LNCAP (cell line): Measurements from ENCODE around the gene PACS1.

Source experiments
- TF ChIP-seq, protein P1 (sequence below): fragments of 450-650 bp; IDR thresholded peaks from 2 replicates; pipeline ENCODE4 v1.5.1; 2017; ENCODE audit warnings: mild to moderate bottlenecking

Gene PACS1

DNA sequence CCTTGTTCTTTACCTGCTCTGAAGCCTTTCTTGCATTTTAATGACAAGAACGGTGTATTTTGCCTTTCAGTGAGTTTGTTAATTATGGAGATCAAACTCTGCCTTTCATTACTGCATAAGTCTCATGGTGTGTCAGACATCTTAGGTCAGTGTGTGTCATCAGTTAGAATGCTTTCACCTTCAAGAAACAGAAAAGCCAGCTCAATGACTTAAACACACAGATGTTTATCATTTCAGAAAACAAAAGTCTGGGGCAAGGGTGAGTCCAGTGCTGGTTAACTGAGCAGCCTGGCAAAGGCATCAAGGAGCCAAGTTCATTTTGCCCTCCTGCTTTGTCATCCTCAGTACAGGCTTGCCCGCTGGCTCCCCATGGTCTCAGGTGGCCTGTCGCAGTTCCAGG lies 54.5 kb downstream of the PACS1 start:
- TF ChIP-seq, protein P1, sequence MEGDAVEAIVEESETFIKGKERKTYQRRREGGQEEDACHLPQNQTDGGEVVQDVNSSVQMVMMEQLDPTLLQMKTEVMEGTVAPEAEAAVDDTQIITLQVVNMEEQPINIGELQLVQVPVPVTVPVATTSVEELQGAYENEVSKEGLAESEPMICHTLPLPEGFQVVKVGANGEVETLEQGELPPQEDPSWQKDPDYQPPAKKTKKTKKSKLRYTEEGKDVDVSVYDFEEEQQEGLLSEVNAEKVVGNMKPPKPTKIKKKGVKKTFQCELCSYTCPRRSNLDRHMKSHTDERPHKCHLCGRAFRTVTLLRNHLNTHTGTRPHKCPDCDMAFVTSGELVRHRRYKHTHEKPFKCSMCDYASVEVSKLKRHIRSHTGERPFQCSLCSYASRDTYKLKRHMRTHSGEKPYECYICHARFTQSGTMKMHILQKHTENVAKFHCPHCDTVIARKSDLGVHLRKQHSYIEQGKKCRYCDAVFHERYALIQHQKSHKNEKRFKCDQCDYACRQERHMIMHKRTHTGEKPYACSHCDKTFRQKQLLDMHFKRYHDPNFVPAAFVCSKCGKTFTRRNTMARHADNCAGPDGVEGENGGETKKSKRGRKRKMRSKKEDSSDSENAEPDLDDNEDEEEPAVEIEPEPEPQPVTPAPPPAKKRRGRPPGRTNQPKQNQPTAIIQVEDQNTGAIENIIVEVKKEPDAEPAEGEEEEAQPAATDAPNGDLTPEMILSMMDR, result no peak

DNA sequence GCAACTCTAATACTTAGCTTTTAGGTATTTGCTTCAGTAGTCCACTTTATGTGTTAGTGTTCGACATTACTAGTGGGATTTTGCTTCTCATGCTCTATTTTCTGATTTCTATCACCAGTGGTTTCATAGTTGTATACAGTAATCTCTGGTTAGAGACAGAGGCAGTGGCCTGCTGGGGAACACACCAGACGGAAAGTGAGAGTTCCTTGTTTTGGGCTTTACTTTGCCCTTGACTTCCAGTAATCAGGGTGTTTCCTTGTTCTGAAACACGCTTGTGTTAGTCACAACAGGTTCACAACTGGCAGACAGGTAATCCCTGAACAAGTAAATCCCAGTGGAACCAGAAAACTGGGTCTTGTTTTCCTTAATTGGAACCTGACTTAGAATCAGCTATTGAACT lies 56.0 kb downstream of the PACS1 start:
- TF ChIP-seq, protein P1, result no peak

DNA sequence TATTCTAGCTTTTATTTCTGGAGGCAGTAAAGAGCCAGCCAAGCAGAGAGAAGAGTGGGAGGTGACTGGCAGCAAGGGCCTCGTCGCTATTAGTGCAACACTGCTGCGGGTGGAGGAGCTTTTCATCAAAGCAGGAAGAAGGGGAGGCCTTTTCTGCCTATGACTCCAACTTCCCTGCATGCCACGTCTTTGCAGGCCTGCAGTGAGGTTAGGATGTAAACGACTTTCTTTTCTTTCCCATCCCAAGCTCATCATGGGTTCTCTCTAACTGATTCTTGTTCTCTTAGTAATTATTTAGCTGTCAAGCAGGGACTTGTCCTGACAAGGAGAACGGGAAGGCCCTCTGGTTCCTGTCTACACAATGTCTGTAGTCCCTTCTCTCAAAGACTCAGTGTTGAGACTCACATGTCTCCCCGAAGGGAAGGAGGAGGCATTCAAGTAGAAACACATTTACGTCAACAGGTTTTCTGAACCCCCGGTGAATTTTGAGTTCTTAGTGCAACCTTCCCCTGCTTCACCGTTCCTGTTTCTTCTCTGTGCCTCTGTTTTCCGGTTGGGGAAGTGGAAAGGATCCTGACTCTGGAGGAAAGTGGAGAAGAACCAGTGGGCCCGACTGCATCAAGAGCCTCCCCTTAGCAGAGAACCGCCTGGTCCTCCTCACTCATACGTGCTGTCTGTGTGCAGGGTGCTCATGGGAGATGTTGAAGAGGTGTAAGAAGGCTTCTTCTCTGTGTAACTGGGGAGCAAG lies 56.9 kb downstream of the PACS1 start:
- TF ChIP-seq, protein P1, result no peak

DNA sequence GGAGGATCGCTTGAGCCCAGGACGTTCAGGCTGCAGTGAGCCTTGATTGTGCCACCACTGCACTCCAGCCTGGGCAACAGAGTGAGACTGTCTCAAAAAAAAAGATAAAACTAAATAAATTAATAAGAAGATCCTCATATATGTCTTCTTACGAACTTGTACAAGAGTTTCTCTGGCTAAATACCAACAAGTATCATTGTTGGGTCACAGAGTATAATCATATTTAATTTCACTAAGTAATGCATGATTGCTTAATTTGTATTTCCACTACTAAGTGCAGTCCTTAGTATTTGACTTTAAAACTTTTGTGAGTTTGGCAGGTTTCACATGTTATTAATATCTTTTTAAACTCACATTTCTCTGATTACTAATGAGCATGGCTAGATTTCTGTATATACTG lies 60.9 kb downstream of the PACS1 start:
- TF ChIP-seq, protein P1, result no peak

DNA sequence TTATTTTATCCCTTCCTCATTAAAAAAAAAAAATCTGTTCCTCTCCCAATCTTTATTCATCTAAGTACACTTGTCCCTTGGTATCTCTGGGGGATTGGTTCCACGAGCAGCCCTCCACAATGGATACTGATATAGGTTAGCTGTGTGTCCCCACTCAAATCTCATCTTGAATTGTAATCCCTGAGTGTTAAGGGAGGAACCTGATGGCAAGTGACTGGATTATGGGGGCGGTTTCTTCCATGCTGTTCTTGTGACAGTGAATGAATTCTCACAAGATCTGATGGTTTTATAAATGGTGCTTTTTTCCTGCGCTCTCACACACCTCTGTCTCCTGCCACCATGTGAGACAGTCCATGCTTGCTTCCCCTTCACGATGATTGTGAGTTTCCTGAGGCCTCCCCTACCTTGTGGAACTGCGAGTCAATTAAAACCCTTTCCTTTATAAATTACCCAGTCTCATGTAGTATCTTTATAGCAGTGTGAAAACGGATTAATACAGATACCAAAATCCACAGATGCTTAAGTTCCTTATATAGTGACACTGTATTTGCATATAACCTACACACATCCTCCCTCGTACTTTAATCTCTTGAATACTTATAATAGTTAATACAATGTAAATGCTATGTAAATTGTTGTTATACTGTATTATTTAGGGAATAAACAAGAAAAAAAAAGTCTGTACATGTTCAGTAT lies 62.0 kb downstream of the PACS1 start:
- TF ChIP-seq, protein P1, result no peak

DNA sequence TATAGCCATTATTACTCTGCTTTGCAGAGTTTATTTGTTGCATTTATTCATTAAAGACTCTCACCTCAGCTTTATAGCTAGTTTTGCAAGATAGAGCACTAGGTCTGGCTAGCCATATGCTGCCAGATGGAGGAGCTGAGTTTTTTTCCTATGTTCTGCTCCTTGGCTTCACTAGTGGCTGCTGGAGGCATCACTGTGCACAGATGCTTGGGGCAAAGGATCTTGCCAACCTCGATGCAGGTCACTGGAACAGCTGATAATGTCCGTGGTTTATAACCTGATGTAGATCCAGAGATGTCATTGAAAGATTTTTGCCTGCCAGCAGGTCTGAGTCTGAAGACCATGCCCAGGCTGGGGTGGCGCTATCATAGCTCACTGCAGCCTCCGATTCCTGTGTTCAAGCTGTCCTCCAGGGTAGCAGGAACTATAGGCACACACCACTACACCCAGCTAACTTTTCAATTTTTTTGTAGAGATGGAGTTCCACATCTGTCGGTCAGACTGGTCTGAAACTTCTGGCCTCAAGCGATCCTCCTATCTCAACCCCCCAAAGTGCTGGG lies 63.2 kb downstream of the PACS1 start:
- TF ChIP-seq, protein P1, result no peak

DNA sequence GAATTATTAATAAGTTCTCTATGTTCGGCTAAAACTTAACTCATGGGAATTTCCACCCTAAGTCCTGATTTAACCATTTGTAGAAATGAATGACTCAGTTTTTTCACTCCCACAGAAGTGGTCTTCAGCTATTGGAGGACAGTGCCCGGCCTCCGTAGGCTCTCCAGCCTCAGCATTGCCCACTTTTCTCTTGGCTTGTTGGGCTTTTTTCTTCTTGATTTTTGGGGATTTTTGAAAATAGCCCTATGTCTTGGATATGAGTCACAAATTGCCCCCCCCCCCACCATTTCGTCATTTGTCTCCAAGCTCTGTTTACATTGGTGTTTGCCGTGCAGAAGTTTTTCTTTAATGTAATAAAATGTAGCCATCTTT lies 66.7 kb downstream of the PACS1 start:
- TF ChIP-seq, protein P1, result no peak
